ENCODE results near the gene SERPINB3. TPM values are rescaled to one million over a fixed set of nuclear protein-coding genes. Genes with fewer than 3 reads are reported as not detected.

Gene SERPINB3
- not detected for total RNA-seq

GRCh38 chr18:63661750-63662149 lies at the start of gene SERPINB3:
Gene SERPINB3, minus strand, starts transcription at chr18:63661893. Its CDS starts 677 bp downstream, at chr18:63661216.

DNA sequence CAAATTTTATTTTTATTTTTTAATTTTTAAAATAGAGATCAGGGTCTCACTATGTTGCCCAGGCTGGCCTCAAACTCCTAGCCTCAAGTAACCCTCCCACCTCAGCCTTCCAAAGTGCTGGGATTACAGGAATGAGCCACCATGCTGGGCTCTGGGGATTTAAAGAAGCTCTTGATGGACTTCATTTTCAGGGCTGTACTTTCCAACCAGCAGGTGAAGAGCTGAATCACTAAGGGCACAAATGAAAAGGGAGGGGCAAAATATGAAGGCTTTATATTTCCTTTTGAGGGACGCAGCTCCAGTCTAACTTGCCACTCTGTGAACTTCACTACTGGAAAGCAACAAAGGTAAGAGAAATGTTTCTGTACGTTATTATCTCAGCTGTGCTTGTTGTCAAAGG lies 41.0 kb upstream of the SERPINB3 start, which contains the start of gene SERPINB11:
Gene SERPINB11, plus strand, starts transcription at position 301 of the 400 bp plus-strand sequence. CDS start 7,234 bp downstream, outside the sequence.

GRCh38 chr18:63644142-63644541 lies 17.6 kb downstream of the SERPINB3 start, which contains the start of gene SERPINB4:
Gene SERPINB4, minus strand, starts transcription at chr18:63644256. Its CDS starts 679 bp downstream, at chr18:63643577.

Other genes with a start within 250 kb of the SERPINB3 start
- 45.4 TPM for gene VPS4B, start 239.4 kb downstream of the SERPINB3 start, total RNA-seq
- 0.46 TPM for gene SERPINB5, start 184.9 kb downstream of the SERPINB3 start, total RNA-seq
- gene SERPINB12, start 119.5 kb downstream of the SERPINB3 start, total RNA-seq = not detected
- under 0.01 TPM for gene SERPINB13, start 74.5 kb downstream of the SERPINB3 start, total RNA-seq
- not detected for gene SERPINB4, start 17.6 kb downstream of the SERPINB3 start, total RNA-seq
- gene SERPINB11, start 41.1 kb upstream of the SERPINB3 start, total RNA-seq = not detected
- gene SERPINB7, start 113.5 kb upstream of the SERPINB3 start, total RNA-seq = not detected
- gene SERPINB2, start 225.8 kb upstream of the SERPINB3 start, total RNA-seq = 0.23 TPM
- gene SERPINB10, start 246.1 kb upstream of the SERPINB3 start, total RNA-seq = 0.46 TPM

All from diencephalon (tissue), 1 donor.